Panc1 (cell line): Measurements from ENCODE around the gene SHLD1. TPM values are rescaled to one million over a fixed set of nuclear protein-coding genes. Genes with fewer than 3 reads are reported as not detected.

Source experiments
- ATAC-seq: fragments of 200-7000 bp; cut with Tn5 transposase; 2 replicates; pipeline ENCODE4 v1.9.1; 2020; ENCODE audit warnings: mild to moderate bottlenecking, moderate library complexity
- BruUV-seq: library from RNA; stranded (reverse); fragments of 400-500 nt; replicated peaks from 2 replicates; lab custom pipeline; 2021; lab: Mats Ljungman, UMichigan
- CTCF ChIA-PET: fragments of 300-600 bp; sonication (Branson Sonifier 250); formaldehyde crosslinking; loops from one replicate; lab custom pipeline; 2022; ENCODE audit warnings: antibody characterized with exemption; lab: Charles Lee
- POLR2A ChIA-PET: fragments of 300-600 bp; sonication (Branson Sonifier 250); formaldehyde crosslinking; loops from one replicate; lab custom pipeline; 2022; ENCODE audit warnings: antibody characterized with exemption; lab: Charles Lee
- DNase-seq: peaks from one replicate; pipeline ENCODE4 v3.0.0-alpha.2; 2010; ENCODE audit warnings: low read depth, low spot score
- H3K27ac ChIP-seq: 2 replicates; pipeline ENCODE4 v1.5.1; 2011; ENCODE audit warnings: mild to moderate bottlenecking, low read length, inconsistent platforms
- H3K27me3 ChIP-seq: fragments of 200-500 bp; sonication (Bioruptor generic); 2 replicates; pipeline ENCODE4 v1.6.0; 2014; ENCODE audit warnings: low read length, inconsistent platforms; ENCODE audit not compliant: control insufficient read depth, insufficient read depth
- H3K36me3 ChIP-seq: fragments of 200-500 bp; sonication (Bioruptor generic); 2 replicates; pipeline ENCODE4 v1.5.1; 2014; ENCODE audit warnings: inconsistent platforms, mild to moderate bottlenecking, low read length, moderate library complexity; ENCODE audit not compliant: control insufficient read depth, insufficient read depth
- H3K4me1 ChIP-seq: 2 replicates; pipeline ENCODE4 v1.5.1; 2011; ENCODE audit warnings: inconsistent platforms, mild to moderate bottlenecking, low read length, moderate library complexity; ENCODE audit not compliant: control insufficient read depth, insufficient read depth
- H3K4me3 ChIP-seq, 2 experiments: 2 replicates each; pipeline ENCODE4 v1.5.1; 2011 to 2012; ENCODE audit warnings: low read depth in 2 of 2, low read length in 2 of 2, mild to moderate bottlenecking in 2 of 2, inconsistent platforms in 1 of 2, moderate library complexity in 1 of 2
- H3K9me3 ChIP-seq: fragments of 200-500 bp; sonication (Bioruptor generic); 2 replicates; pipeline ENCODE4 v1.5.1; 2014; ENCODE audit warnings: low read depth, mild to moderate bottlenecking, inconsistent platforms, low read length, moderate library complexity; ENCODE audit not compliant: control insufficient read depth, insufficient read depth
- CTCF ChIP-seq: fragments of 450-650 bp; IDR thresholded peaks from 2 replicates; pipeline ENCODE4 v1.5.1; 2017; ENCODE audit warnings: mild to moderate bottlenecking
- POLR2AphosphoS5 ChIP-seq: IDR thresholded peaks from 2 replicates; pipeline ENCODE4 v1.6.1; 2012; ENCODE audit warnings: mild to moderate bottlenecking, low read depth, low read length, moderate library complexity
- REST ChIP-seq, 2 experiments: IDR thresholded peaks; 2 replicates each; pipeline ENCODE4 v1.6.1; 2011 to 2012; ENCODE audit warnings: low read depth in 2 of 2, control low read depth in 1 of 2, low read length in 1 of 2, mild to moderate bottlenecking in 1 of 2, moderate library complexity in 1 of 2; ENCODE audit not compliant: insufficient read depth in 1 of 2
- SIN3A ChIP-seq: IDR thresholded peaks from 2 replicates; pipeline ENCODE4 v1.6.1; 2012; ENCODE audit warnings: low read depth, mild to moderate bottlenecking, low read length, moderate library complexity, borderline replicate concordance; ENCODE audit not compliant: insufficient read depth
- TCF7L2 ChIP-seq: IDR thresholded peaks from 2 replicates; pipeline ENCODE4 v1.6.1; 2011; ENCODE audit warnings: mild to moderate bottlenecking, low read depth, low read length, inconsistent platforms
- in situ Hi-C: cut with HindIII; loops from 2 replicates; pipeline ENCODE4 v1.10.0; 2016; ENCODE audit warnings: low sequenced_read_pairs, low pct_unique_long_range_greater_than_20kb
- intact Hi-C: fragments of 100-400 bp; cut with micrococcal nuclease; formaldehyde crosslinking; loops from one replicate; pipeline ENCODE4 v1.10.0; 2022; ENCODE audit not compliant: unreplicated experiment
- total RNA-seq: library from RNA; stranded (reverse); gene quantifications from one replicate; pipeline ENCODE4 v1.2.1, GENCODE V29; 2021; ENCODE audit not compliant: unreplicated experiment

SHLD1 gene
- total RNA-seq, 1 experiment from 2014 or later = 4.3 TPM

GRCh38 chr20:5796331-5797040 lies 46.3 kb downstream of the SHLD1 start:
- intact Hi-C loops (no loop called here), in situ Hi-C loops (no loop called here)
- no peak for ATAC-seq
- BruUV-seq = no TSS peak
- H3K4me3 ChIP-seq = no peak overlapping the region
- no peaks in the 10 kb centered on the region for H3K27me3 ChIP-seq
- no peaks in the 10 kb centered on the region for H3K36me3 ChIP-seq
- no peaks in the 10 kb centered on the region for H3K9me3 ChIP-seq
- TF ChIP-seq REST (IDR thresholded peaks at IDR 0.05; ENCODE audit: insufficient read depth in 1 of 2, low read depth in 2 of 2, low read length in 1 of 2) = no peak
- TF ChIP-seq SIN3A = no peak
- TF ChIP-seq CTCF = no peak
- TF ChIP-seq POLR2AphosphoS5 = no peak
- TF ChIP-seq TCF7L2 = no peak
- ChIA-PET POLR2A (interaction anchor here (0.7 kb wide), 1 partner anchor 154 kb away, joined by 3 read pairs; no protein-coding TSS in a partner anchor), CTCF (no interaction called here)
- no peaks in the 10 kb centered on the region for H3K4me1 ChIP-seq
- DNase-seq = no peak
- no peak overlapping the region for H3K27ac ChIP-seq

- H3K27ac ChIP-seq = no peak overlapping the region
- H3K27me3 ChIP-seq = no peaks in the 10 kb centered on the region
- ChIA-PET CTCF (no interaction called here), POLR2A (interaction anchor here (0.7 kb wide), 1 partner anchor 154 kb away, joined by 3 read pairs; no protein-coding TSS in a partner anchor)
- H3K36me3 ChIP-seq = no peaks in the 10 kb centered on the region
- no TSS peak for BruUV-seq
- intact Hi-C loops (no loop called here), in situ Hi-C loops (no loop called here)
- TF ChIP-seq SIN3A = no peak
- no peak for TF ChIP-seq REST (IDR thresholded peaks at IDR 0.05; ENCODE audit: insufficient read depth in 1 of 2, low read depth in 2 of 2, low read length in 1 of 2)
- TF ChIP-seq POLR2AphosphoS5 = no peak
- no peak for TF ChIP-seq TCF7L2
- TF ChIP-seq CTCF = no peak
- H3K9me3 ChIP-seq = no peaks in the 10 kb centered on the region
- no peaks in the 10 kb centered on the region for H3K4me1 ChIP-seq
- no peak overlapping the region for H3K4me3 ChIP-seq
- DNase-seq (no peak), ATAC-seq (no peak)
Measured at GRCh38 chr20:5797165-5797564, 47.0 kb downstream of the SHLD1 start.
